Activated CD8-positive, alpha-beta memory T cell treated with anti-CD3 and anti-CD28 coated beads, Interleukin-2, amount 10 ng/mL, durations not matched to agents 7 days and 5 days (primary cell): ENCODE measurements around the gene ISG20L2. TPM values are rescaled to one million over a fixed set of nuclear protein-coding genes. Genes with fewer than 3 reads are reported as not detected.

ENCODE experiments used
- ATAC-seq: fragments of 150-1000 bp; cut with Tn5 transposase; one replicate; pipeline ENCODE4 v1.10.0; 2021; ENCODE audit warnings: moderate library complexity
- CTCF ChIA-PET: fragments of 350-600 bp; sonication (Branson Sonifier 250); formaldehyde crosslinking; loops from one replicate; lab custom pipeline; 2021; ENCODE audit warnings: antibody characterized with exemption; lab: Charles Lee
- DNase-seq: peaks from one replicate; pipeline ENCODE4 v3.0.0-alpha.2; 2020
- H3K27ac Mint-ChIP-seq: one replicate; pipeline ENCODE4 v1.8.0; 2021; ENCODE audit warnings: mild to moderate bottlenecking, mixed read lengths
- H3K27me3 Mint-ChIP-seq: one replicate; pipeline ENCODE4 v1.8.0; 2021; ENCODE audit warnings: mixed read lengths
- H3K36me3 Mint-ChIP-seq: one replicate; pipeline ENCODE4 v1.8.0; 2021; ENCODE audit warnings: mild to moderate bottlenecking, mixed read lengths
- H3K4me1 Mint-ChIP-seq: one replicate; pipeline ENCODE4 v1.8.0; 2021; ENCODE audit warnings: mixed read lengths
- H3K4me3 Mint-ChIP-seq: one replicate; pipeline ENCODE4 v1.8.0; 2021; ENCODE audit warnings: mild to moderate bottlenecking, moderate library complexity, mixed read lengths
- H3K9me3 Mint-ChIP-seq: one replicate; pipeline ENCODE4 v1.8.0; 2022; ENCODE audit warnings: low read depth, mixed read lengths
- total RNA-seq, 2 experiments: library from RNA; stranded (reverse); gene quantifications; one replicate each; pipeline ENCODE4 v1.2.3, GENCODE V29; 2021

The ISG20L2 gene
- total RNA-seq = 10 to 100 TPM; 56.0 to 70.3 TPM

- ATAC-seq (peak; percentile 89), DNase-seq (peak; percentile 99)
- Mint-ChIP-seq H3K9me3 (no peaks in the 10 kb centered on the region), H3K4me1 (peaks cover 29% of the 10 kb centered on the region), H3K27me3 (no peaks in the 10 kb centered on the region), H3K4me3 (no peak within 1 kb of the TSS), H3K27ac (no peak within 1 kb of the TSS), H3K36me3 (peaks cover 10% of the 10 kb centered on the region)
- CTCF ChIA-PET = interaction anchor here (1.1 to 8.0 kb wide), 14 partner anchors 14 to 162 kb away, joined by 3 to 217 read pairs (median 56); partner anchors contain the start of genes HDGF, INSRR, MRPL24 and NTRK1
Measured at GRCh38 chr1:156728599-156729462, at the start of gene ISG20L2. Gene ISG20L2 (minus strand): TSS chr1:156728766. CDS start chr1:156727652, 1,114 bp downstream.

GRCh38 chr1:156777573-156777972, 49.0 kb upstream of the ISG20L2 start:
- Mint-ChIP-seq H3K36me3 (peaks cover 29% of the 10 kb centered on the region), H3K9me3 (no peaks in the 10 kb centered on the region), H3K4me1 (peaks cover 51% of the 10 kb centered on the region), H3K27ac (peak overlapping the region; percentile 8), H3K27me3 (no peaks in the 10 kb centered on the region), H3K4me3 (no peak overlapping the region)
- ATAC-seq (no peak), DNase-seq (no peak)
- CTCF ChIA-PET = interaction anchor here (3.4 kb wide), 1 partner anchor 51 kb away, joined by 15 read pairs; the partner anchor contains the start of gene METTL25B

- H3K36me3 Mint-ChIP-seq = peaks cover 23% of the 10 kb centered on the region
- H3K27me3 Mint-ChIP-seq = no peaks in the 10 kb centered on the region
- ATAC-seq (no peak), DNase-seq (no peak)
- no peak overlapping the region for H3K4me3 Mint-ChIP-seq
- peaks cover 53% of the 10 kb centered on the region for H3K4me1 Mint-ChIP-seq
- H3K9me3 Mint-ChIP-seq = no peaks in the 10 kb centered on the region
- CTCF ChIA-PET = interaction anchor here (0.5 to 3.4 kb wide), 2 partner anchors 50 to 92 kb away, joined by 3 to 15 read pairs; partner anchors contain the start of gene METTL25B
- H3K27ac Mint-ChIP-seq = no peak overlapping the region
Measured at GRCh38 chr1:156776942-156777341, 48.4 kb upstream of the ISG20L2 start.

- no peak for DNase-seq
Measured at GRCh38 chr1:156775799-156776198, 47.2 kb upstream of the ISG20L2 start.

GRCh38 chr1:156773607-156774006, 45.0 kb upstream of the ISG20L2 start:
- CTCF ChIA-PET = interaction anchor here (2.1 kb wide), 1 partner anchor 47 kb away, joined by 6 read pairs; no protein-coding TSS in a partner anchor
- Mint-ChIP-seq H3K27ac (peak overlapping the region; percentile 20), H3K4me3 (no peak overlapping the region), H3K4me1 (peaks cover 67% of the 10 kb centered on the region), H3K27me3 (no peaks in the 10 kb centered on the region), H3K9me3 (no peaks in the 10 kb centered on the region), H3K36me3 (peaks cover 37% of the 10 kb centered on the region)
- ATAC-seq (peak; percentile 62), DNase-seq (no peak)

More at GRCh38 chr1:156775799-156776198, 47.2 kb upstream of the ISG20L2 start:
- no peak for ATAC-seq
- CTCF ChIA-PET = interaction anchor here (2.1 to 3.4 kb wide), 2 partner anchors 49 to 50 kb away, joined by 6 to 15 read pairs; partner anchors contain the start of gene METTL25B
- no peaks in the 10 kb centered on the region for H3K9me3 Mint-ChIP-seq
- no peak overlapping the region for H3K4me3 Mint-ChIP-seq
- H3K36me3 Mint-ChIP-seq = peaks cover 23% of the 10 kb centered on the region
- H3K27ac Mint-ChIP-seq = no peak overlapping the region
- H3K4me1 Mint-ChIP-seq = peaks cover 49% of the 10 kb centered on the region
- no peaks in the 10 kb centered on the region for H3K27me3 Mint-ChIP-seq

- CTCF ChIA-PET = interaction anchor here (1.1 to 8.6 kb wide), 5 partner anchors 35 to 113 kb away, joined by 3 to 116 read pairs (median 5); partner anchors contain the start of genes INSRR, ISG20L2, METTL25B and NTRK1
- Mint-ChIP-seq H3K27ac (peak overlapping the region; percentile 3), H3K9me3 (no peaks in the 10 kb centered on the region), H3K36me3 (peaks cover 37% of the 10 kb centered on the region), H3K4me3 (no peak overlapping the region), H3K27me3 (no peaks in the 10 kb centered on the region), H3K4me1 (peaks cover 67% of the 10 kb centered on the region)
- ATAC-seq (peak; percentile 4), DNase-seq (no peak)
Measured at GRCh38 chr1:156772728-156773497, 44.3 kb upstream of the ISG20L2 start.

- Mint-ChIP-seq H3K36me3 (peaks cover 35% of the 10 kb centered on the region), H3K4me3 (no peak overlapping the region), H3K4me1 (peaks cover 62% of the 10 kb centered on the region), H3K27ac (no peak overlapping the region), H3K27me3 (no peaks in the 10 kb centered on the region), H3K9me3 (no peaks in the 10 kb centered on the region)
- ATAC-seq = no peak
- CTCF ChIA-PET = interaction anchor here (1.1 to 8.6 kb wide), 6 partner anchors 20 to 112 kb away, joined by 3 to 116 read pairs (median 6); partner anchors contain the start of genes HDGF, INSRR, ISG20L2 and METTL25B
- DNase-seq = no peak
Measured at GRCh38 chr1:156772222-156772621, 43.7 kb upstream of the ISG20L2 start.

- no peak overlapping the region for H3K27ac Mint-ChIP-seq
Measured at GRCh38 chr1:156768610-156769295, 40.2 kb upstream of the ISG20L2 start.

GRCh38 chr1:156767879-156768604, 39.5 kb upstream of the ISG20L2 start:
- peak; percentile 17 for ATAC-seq
- CTCF ChIA-PET = interaction anchor here (0.8 to 8.6 kb wide), 15 partner anchors 13 to 118 kb away, joined by 3 to 116 read pairs (median 4); partner anchors contain the start of genes HDGF, ISG20L2, METTL25B and MRPL24
- H3K36me3 Mint-ChIP-seq = peaks cover 25% of the 10 kb centered on the region
- no peak overlapping the region for H3K27ac Mint-ChIP-seq
- H3K4me1 Mint-ChIP-seq = peaks cover 48% of the 10 kb centered on the region
- no peak overlapping the region for H3K4me3 Mint-ChIP-seq
- DNase-seq = peak; percentile 60
- H3K9me3 Mint-ChIP-seq = no peaks in the 10 kb centered on the region
- H3K27me3 Mint-ChIP-seq = no peaks in the 10 kb centered on the region

More at GRCh38 chr1:156768610-156769295, 40.2 kb upstream of the ISG20L2 start:
- H3K27me3 Mint-ChIP-seq = no peaks in the 10 kb centered on the region
- peaks cover 29% of the 10 kb centered on the region for H3K36me3 Mint-ChIP-seq
- H3K4me1 Mint-ChIP-seq = peaks cover 55% of the 10 kb centered on the region
- no peak overlapping the region for H3K4me3 Mint-ChIP-seq
- no peaks in the 10 kb centered on the region for H3K9me3 Mint-ChIP-seq
- DNase-seq (no peak), ATAC-seq (no peak)
- CTCF ChIA-PET = interaction anchor here (0.8 to 8.6 kb wide), 11 partner anchors 13 to 91 kb away, joined by 3 to 116 read pairs (median 4); partner anchors contain the start of genes HDGF, ISG20L2, METTL25B and NTRK1

GRCh38 chr1:156767101-156767878, 38.7 kb upstream of the ISG20L2 start, which contains the start of gene PRCC:
Gene PRCC (plus strand): TSS chr1:156767535. CDS start chr1:156767772, 237 bp downstream.
- peaks cover 41% of the 10 kb centered on the region for H3K4me1 Mint-ChIP-seq
- CTCF ChIA-PET = interaction anchor here (0.8 to 8.6 kb wide), 10 partner anchors 11 to 119 kb away, joined by 3 to 116 read pairs (median 6); partner anchors contain the start of genes HDGF, ISG20L2, METTL25B and MRPL24
- peak; percentile 95 for ATAC-seq
- peak; percentile 100 for DNase-seq
- H3K27ac Mint-ChIP-seq = no peak within 1 kb of the TSS
- H3K36me3 Mint-ChIP-seq = peaks cover 21% of the 10 kb centered on the region
- H3K4me3 Mint-ChIP-seq = no peak within 1 kb of the TSS
- H3K27me3 Mint-ChIP-seq = no peaks in the 10 kb centered on the region
- no peaks in the 10 kb centered on the region for H3K9me3 Mint-ChIP-seq
